ENCODE data around the gene PUM2. TPM values are rescaled to one million over a fixed set of nuclear protein-coding genes. Genes with fewer than 3 reads are reported as not detected.

PUM2 gene
- total RNA-seq, 2 donors from 2014 or later: 114 to 126 TPM

DNA sequence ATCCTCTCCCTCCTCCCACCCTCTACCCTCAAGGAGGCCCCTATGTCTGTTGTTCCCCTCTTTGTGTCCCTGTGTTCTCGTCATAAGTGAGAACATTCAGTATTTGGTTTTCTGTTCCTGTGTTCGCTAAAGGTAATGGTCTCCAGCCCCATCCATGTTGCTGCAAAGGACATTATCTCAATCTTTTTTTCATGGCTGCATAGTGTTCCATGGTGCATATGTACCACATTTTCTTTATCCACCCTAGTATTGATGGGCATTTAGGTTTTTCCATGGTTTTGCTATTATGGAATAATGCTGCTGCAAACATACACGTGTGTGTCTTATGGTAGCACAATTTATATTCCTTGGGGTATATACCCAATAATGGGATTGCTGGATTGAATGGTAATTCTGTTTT lies 33.0 kb downstream of the PUM2 start:
- 88 to 95% methylated on average over 1 to 3 of the region's 3 CpGs for WGBS, 2 experiments (ENCODE audit: insufficient coverage in 1 of 2, insufficient read length in 1 of 2)
- TF ChIP-seq, protein P1, sequence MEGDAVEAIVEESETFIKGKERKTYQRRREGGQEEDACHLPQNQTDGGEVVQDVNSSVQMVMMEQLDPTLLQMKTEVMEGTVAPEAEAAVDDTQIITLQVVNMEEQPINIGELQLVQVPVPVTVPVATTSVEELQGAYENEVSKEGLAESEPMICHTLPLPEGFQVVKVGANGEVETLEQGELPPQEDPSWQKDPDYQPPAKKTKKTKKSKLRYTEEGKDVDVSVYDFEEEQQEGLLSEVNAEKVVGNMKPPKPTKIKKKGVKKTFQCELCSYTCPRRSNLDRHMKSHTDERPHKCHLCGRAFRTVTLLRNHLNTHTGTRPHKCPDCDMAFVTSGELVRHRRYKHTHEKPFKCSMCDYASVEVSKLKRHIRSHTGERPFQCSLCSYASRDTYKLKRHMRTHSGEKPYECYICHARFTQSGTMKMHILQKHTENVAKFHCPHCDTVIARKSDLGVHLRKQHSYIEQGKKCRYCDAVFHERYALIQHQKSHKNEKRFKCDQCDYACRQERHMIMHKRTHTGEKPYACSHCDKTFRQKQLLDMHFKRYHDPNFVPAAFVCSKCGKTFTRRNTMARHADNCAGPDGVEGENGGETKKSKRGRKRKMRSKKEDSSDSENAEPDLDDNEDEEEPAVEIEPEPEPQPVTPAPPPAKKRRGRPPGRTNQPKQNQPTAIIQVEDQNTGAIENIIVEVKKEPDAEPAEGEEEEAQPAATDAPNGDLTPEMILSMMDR (conservative IDR thresholded peaks at IDR 0.05): no peak
- DNase-seq: no peak
- Histone ChIP-seq H3K4me1 (ENCODE audit: control insufficient read depth, insufficient read depth, low read length) (no peaks in the 10 kb centered on the region), H3K9me3 (ENCODE audit: control insufficient read depth, low read length) (no peaks in the 10 kb centered on the region), H3K27me3 (ENCODE audit: control insufficient read depth, insufficient read depth, low read length, poor library complexity, severe bottlenecking) (no peaks in the 10 kb centered on the region), H3K36me3 (ENCODE audit: control insufficient read depth, insufficient read depth, low read length) (peaks cover 84% of the 10 kb centered on the region), H3K27ac (ENCODE audit: low read depth, low read length) (no peak overlapping the region), H3K4me3 (ENCODE audit: low read length) (no peak overlapping the region), H3K9ac (ENCODE audit: extremely low read depth, low read length, poor library complexity, severe bottlenecking) (no peak overlapping the region)
- H3K4me3 Mint-ChIP-seq: no peak overlapping the region
- H3K27ac Mint-ChIP-seq: no peak overlapping the region
- H3K4me1 Mint-ChIP-seq: peaks cover 14% of the 10 kb centered on the region
- peaks cover 66% of the 10 kb centered on the region for H3K36me3 Mint-ChIP-seq (ENCODE audit: low read depth)
- no peaks in the 10 kb centered on the region for H3K27me3 Mint-ChIP-seq (ENCODE audit: insufficient read depth)
- H3K9me3 Mint-ChIP-seq: no peaks in the 10 kb centered on the region

DNA sequence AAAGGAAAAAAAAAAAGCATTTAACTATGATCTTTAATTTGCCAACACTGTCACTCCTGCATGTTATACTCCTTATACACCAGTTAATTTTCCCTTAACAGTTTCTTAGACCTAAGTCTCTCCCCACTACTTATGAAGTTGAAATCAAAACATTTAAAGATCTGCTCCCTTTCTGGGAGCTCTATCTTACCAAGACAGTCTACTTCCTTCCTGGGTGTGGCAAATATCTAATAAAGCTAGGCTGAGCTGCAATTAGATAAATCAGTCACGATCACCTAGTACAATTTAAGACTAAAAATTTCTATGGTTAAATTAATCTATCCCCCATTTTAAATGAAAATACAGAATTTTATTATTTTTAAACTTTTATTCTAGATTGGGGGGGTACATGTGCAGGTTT lies 33.4 kb downstream of the PUM2 start:
- H3K27me3 ChIP-seq (ENCODE audit: control insufficient read depth, insufficient read depth, low read length, poor library complexity, severe bottlenecking): no peaks in the 10 kb centered on the region
- H3K9me3 ChIP-seq (ENCODE audit: control insufficient read depth, low read length): no peaks in the 10 kb centered on the region
- H3K27ac Mint-ChIP-seq: no peak overlapping the region
- peaks cover 67% of the 10 kb centered on the region for H3K36me3 Mint-ChIP-seq (ENCODE audit: low read depth)
- no peaks in the 10 kb centered on the region for H3K27me3 Mint-ChIP-seq (ENCODE audit: insufficient read depth)
- no peaks in the 10 kb centered on the region for H3K4me1 ChIP-seq (ENCODE audit: control insufficient read depth, insufficient read depth, low read length)
- no peak overlapping the region for H3K9ac ChIP-seq (ENCODE audit: extremely low read depth, low read length, poor library complexity, severe bottlenecking)
- H3K36me3 ChIP-seq (ENCODE audit: control insufficient read depth, insufficient read depth, low read length): peaks cover 80% of the 10 kb centered on the region
- 100% methylated on average over 1 of the region's 1 CpG; no CpG with 5 or more reads in 1 of the 2 experiments for WGBS, 2 experiments (ENCODE audit: insufficient coverage in 1 of 2, insufficient read length in 1 of 2)
- no peak overlapping the region for H3K4me3 Mint-ChIP-seq
- TF ChIP-seq, protein P1 (conservative IDR thresholded peaks at IDR 0.05): no peak
- H3K27ac ChIP-seq (ENCODE audit: low read depth, low read length): no peak overlapping the region
- DNase-seq: no peak
- no peak overlapping the region for H3K4me3 ChIP-seq (ENCODE audit: low read length)
- H3K9me3 Mint-ChIP-seq: no peaks in the 10 kb centered on the region
- H3K4me1 Mint-ChIP-seq: peaks cover 14% of the 10 kb centered on the region

DNA sequence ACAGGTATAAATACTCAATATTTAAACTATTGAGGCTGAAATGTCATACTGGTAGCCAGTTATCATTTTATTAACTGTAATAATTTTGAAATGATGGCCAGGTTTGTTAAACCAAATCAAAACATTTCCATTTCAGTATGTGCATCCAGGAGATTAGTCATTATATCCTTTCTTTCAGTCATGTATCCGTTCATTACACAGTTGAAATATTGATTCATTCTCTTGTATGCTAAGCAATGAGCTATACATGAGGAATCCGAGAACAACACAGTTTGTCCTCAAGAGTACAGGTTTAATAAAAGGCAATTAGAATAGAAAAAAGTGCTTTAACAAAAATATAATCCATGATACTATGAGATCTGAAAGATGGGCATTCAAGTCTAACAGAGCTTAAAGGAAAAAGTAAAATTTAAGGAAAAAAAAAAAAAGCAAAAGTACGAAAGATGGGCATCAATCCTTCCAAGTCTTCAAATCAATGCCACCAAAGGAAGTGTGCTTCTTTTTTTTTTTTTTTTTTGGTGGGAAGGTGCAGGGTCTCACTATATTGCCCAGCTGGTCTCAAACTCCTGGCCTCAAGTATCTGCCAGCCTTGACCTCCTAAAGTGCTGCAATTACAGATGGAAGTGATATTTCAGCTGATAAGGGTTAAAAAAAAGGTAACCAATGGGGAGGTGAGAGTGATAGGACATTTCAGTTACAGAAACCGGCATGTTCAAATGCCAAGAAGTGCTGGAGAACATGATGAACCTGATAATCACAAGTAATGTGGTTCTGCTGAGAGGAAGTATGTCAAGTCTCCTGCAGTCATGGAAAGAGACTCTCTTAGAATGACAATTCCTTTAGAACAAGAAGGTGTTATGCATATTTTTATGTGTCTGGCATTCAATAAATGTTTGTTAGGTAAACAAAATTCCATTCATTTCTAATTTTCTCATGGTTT lies 35.8 kb downstream of the PUM2 start:
- H3K36me3 ChIP-seq (ENCODE audit: control insufficient read depth, insufficient read depth, low read length): peaks cover 87% of the 10 kb centered on the region
- Mint-ChIP-seq H3K4me3 (no peak overlapping the region), H3K36me3 (ENCODE audit: low read depth) (peaks cover 62% of the 10 kb centered on the region), H3K9me3 (no peaks in the 10 kb centered on the region), H3K4me1 (peaks cover 4% of the 10 kb centered on the region), H3K27ac (no peak overlapping the region), H3K27me3 (ENCODE audit: insufficient read depth) (no peaks in the 10 kb centered on the region)
- no peaks in the 10 kb centered on the region for H3K27me3 ChIP-seq (ENCODE audit: control insufficient read depth, insufficient read depth, low read length, poor library complexity, severe bottlenecking)
- no peak overlapping the region for H3K9ac ChIP-seq (ENCODE audit: extremely low read depth, low read length, poor library complexity, severe bottlenecking)
- no peaks in the 10 kb centered on the region for H3K9me3 ChIP-seq (ENCODE audit: control insufficient read depth, low read length)
- 93 to 100% methylated on average over 1 to 4 of the region's 4 CpGs for WGBS, 2 experiments (ENCODE audit: insufficient coverage in 1 of 2, insufficient read length in 1 of 2)
- H3K4me1 ChIP-seq (ENCODE audit: control insufficient read depth, insufficient read depth, low read length): no peaks in the 10 kb centered on the region
- no peak overlapping the region for H3K4me3 ChIP-seq (ENCODE audit: low read length)
- no peak for DNase-seq
- TF ChIP-seq, protein P1 (conservative IDR thresholded peaks at IDR 0.05): no peak
- H3K27ac ChIP-seq (ENCODE audit: low read depth, low read length): no peak overlapping the region

Measured in endodermal cell (in vitro differentiated cells).